IMR-90 (cell line): ENCODE data around the gene MAGI1. TPM values are rescaled to one million over a fixed set of nuclear protein-coding genes. Genes with fewer than 3 reads are reported as not detected.

Experiments used
- ATAC-seq: fragments of 200-7000 bp; cut with Tn5 transposase; 2 replicates; pipeline ENCODE4 v1.9.1; 2020; ENCODE audit warnings: low read depth, mild to moderate bottlenecking, moderate library complexity
- BruUV-seq: library from RNA; stranded (reverse); fragments of 400-500 nt; replicated peaks from 2 replicates; lab custom pipeline; 2021; lab: Mats Ljungman, UMichigan
- CTCF ChIA-PET: fragments of 300-600 bp; formaldehyde crosslinking; extraction: SDS; loops from one replicate; lab custom pipeline; 2021; ENCODE audit warnings: antibody characterized with exemption; lab: Yijun Ruan, JAX
- POLR2A ChIA-PET: fragments of 300-600 bp; sonication (Branson Sonifier 250); formaldehyde crosslinking; loops from one replicate; lab custom pipeline; 2022; ENCODE audit warnings: antibody characterized with exemption; ENCODE audit not compliant: unreplicated experiment; lab: Charles Lee
- DNase-seq: peaks from one replicate; pipeline ENCODE4 v3.0.0; 2013
- H2AFZ ChIP-seq: replicated peaks from 2 replicates; pipeline ENCODE3; 2013; ENCODE audit warnings: low read length, mild to moderate bottlenecking; ENCODE audit not compliant: poor library complexity
- H2AK5ac ChIP-seq: 2 replicates; pipeline ENCODE4 v1.6.1; 2013; ENCODE audit warnings: low read depth, low read length, inconsistent platforms
- H2AK9ac ChIP-seq: replicated peaks from 2 replicates; pipeline ENCODE3; 2013; ENCODE audit warnings: mild to moderate bottlenecking, low read depth, low read length, moderate library complexity; ENCODE audit not compliant: poor library complexity
- H2BK120ac ChIP-seq: 2 replicates; pipeline ENCODE4 v1.6.1; 2013; ENCODE audit warnings: low read depth, low read length, inconsistent platforms
- H2BK15ac ChIP-seq: 3 replicates; pipeline ENCODE4 v1.6.1; 2013; ENCODE audit warnings: low read depth, low read length, inconsistent platforms
- H2BK20ac ChIP-seq: 2 replicates; pipeline ENCODE4 v1.6.1; 2013; ENCODE audit warnings: low read depth, mild to moderate bottlenecking, inconsistent platforms, low read length, moderate library complexity
- H2BK5ac ChIP-seq: 2 replicates; pipeline ENCODE4 v1.6.1; 2013; ENCODE audit warnings: mild to moderate bottlenecking, low read depth, low read length, inconsistent platforms; ENCODE audit not compliant: poor library complexity, severe bottlenecking
- H3K14ac ChIP-seq: replicated peaks from 2 replicates; pipeline ENCODE4 v1.6.1; 2013; ENCODE audit warnings: low read depth, low read length, inconsistent platforms
- H3K18ac ChIP-seq: 2 replicates; pipeline ENCODE4 v1.6.1; 2013; ENCODE audit warnings: low read depth, low read length, control low read depth
- H3K23ac ChIP-seq: 2 replicates; pipeline ENCODE4 v1.6.1; 2013; ENCODE audit warnings: low read depth, low read length, inconsistent platforms
- H3K27ac ChIP-seq: 2 replicates; pipeline ENCODE4 v1.5.1; 2013; ENCODE audit warnings: mild to moderate bottlenecking, control low read depth, low read length; ENCODE audit not compliant: insufficient read depth
- H3K27me3 ChIP-seq: 2 replicates; pipeline ENCODE4 v1.6.1; 2013; ENCODE audit warnings: low read length; ENCODE audit not compliant: control insufficient read depth, insufficient read depth
- H3K36me3 ChIP-seq: 2 replicates; pipeline ENCODE4 v1.6.1; 2013; ENCODE audit warnings: low read length, mixed read lengths; ENCODE audit not compliant: control insufficient read depth, insufficient read depth
- H3K4ac ChIP-seq: 2 replicates; pipeline ENCODE4 v1.6.1; 2013; ENCODE audit warnings: low read depth, low read length, inconsistent platforms
- H3K4me1 ChIP-seq: 2 replicates; pipeline ENCODE4 v1.6.1; 2013; ENCODE audit warnings: low read length, mixed read lengths; ENCODE audit not compliant: control insufficient read depth, insufficient read depth
- H3K4me2 ChIP-seq: 2 replicates; pipeline ENCODE4 v1.6.1; 2013; ENCODE audit warnings: low read depth, mild to moderate bottlenecking, control low read depth, low read length, moderate library complexity
- H3K4me3 ChIP-seq: 2 replicates; pipeline ENCODE4 v1.5.1; 2013; ENCODE audit warnings: low read depth, mild to moderate bottlenecking, control low read depth, low read length, moderate library complexity; ENCODE audit not compliant: insufficient read depth
- H3K56ac ChIP-seq: 2 replicates; pipeline ENCODE4 v1.6.1; 2013; ENCODE audit warnings: low read length, inconsistent platforms; ENCODE audit not compliant: insufficient read depth; ENCODE audit errors: extremely low read depth
- H3K79me1 ChIP-seq, 2 experiments: 2 replicates each; pipeline ENCODE4 v1.6.1; 2013; ENCODE audit warnings: low read length in 2 of 2, inconsistent platforms in 1 of 2, low read depth in 1 of 2
- H3K9ac ChIP-seq: 2 replicates; pipeline ENCODE4 v1.6.1; 2013; ENCODE audit warnings: low read depth, low read length, control low read depth
- H3K9me1 ChIP-seq: 2 replicates; pipeline ENCODE4 v1.6.1; 2013; ENCODE audit warnings: low read length, inconsistent platforms; ENCODE audit not compliant: insufficient read depth
- H3K9me3 ChIP-seq: 2 replicates; pipeline ENCODE4 v1.6.1; 2013; ENCODE audit warnings: low read length; ENCODE audit not compliant: control insufficient read depth, insufficient read depth
- H4K20me1 ChIP-seq: 2 replicates; pipeline ENCODE4 v1.6.1; 2013; ENCODE audit warnings: low read length, inconsistent platforms; ENCODE audit not compliant: insufficient read depth
- H4K5ac ChIP-seq: 2 replicates; pipeline ENCODE4 v1.6.1; 2013; ENCODE audit warnings: mild to moderate bottlenecking, low read depth, low read length, control low read depth
- H4K8ac ChIP-seq, 2 experiments: 2 replicates each; pipeline ENCODE4 v1.6.1; 2013; ENCODE audit warnings: low read depth in 2 of 2, low read length in 2 of 2, control low read depth in 1 of 2, inconsistent platforms in 1 of 2
- H4K91ac ChIP-seq: 2 replicates; pipeline ENCODE4 v1.6.1; 2013; ENCODE audit warnings: low read depth, low read length, inconsistent platforms; ENCODE audit not compliant: insufficient read depth
- BHLHE40 ChIP-seq: fragments of 150-350 bp; IDR thresholded peaks from 2 replicates; pipeline ENCODE4 v1.6.1; 2016; ENCODE audit warnings: mild to moderate bottlenecking, low read depth, low read length
- CEBPB ChIP-seq: IDR thresholded peaks from 2 replicates; pipeline ENCODE4 v1.6.1; 2012; ENCODE audit warnings: low read depth, low read length, improper control_type of control experiment
- CHD1 ChIP-seq: IDR thresholded peaks from 2 replicates; pipeline ENCODE4 v1.6.1; 2012; ENCODE audit warnings: low read depth, low read length, improper control_type of control experiment
- FOS ChIP-seq: fragments of 150-350 bp; IDR thresholded peaks from 2 replicates; pipeline ENCODE4 v1.6.1; 2016; ENCODE audit warnings: low read depth, low read length
- MAFK ChIP-seq: IDR thresholded peaks from 2 replicates; pipeline ENCODE4 v1.6.1; 2012; ENCODE audit warnings: low read depth, low read length, improper control_type of control experiment
- MAZ ChIP-seq: IDR thresholded peaks from 2 replicates; pipeline ENCODE4 v1.6.1; 2012; ENCODE audit warnings: low read depth, mild to moderate bottlenecking, low read length, improper control_type of control experiment, moderate library complexity, borderline replicate concordance
- MXI1 ChIP-seq: IDR thresholded peaks from 2 replicates; pipeline ENCODE4 v1.6.1; 2012; ENCODE audit warnings: low read depth, mild to moderate bottlenecking, low read length, moderate library complexity, borderline replicate concordance
- NFE2L2 ChIP-seq: fragments of 150-350 bp; IDR thresholded peaks from 2 replicates; pipeline ENCODE4 v1.6.1; 2016; ENCODE audit warnings: low read depth, mild to moderate bottlenecking, low read length
- POLR2A ChIP-seq: IDR thresholded peaks from 2 replicates; pipeline ENCODE4 v1.6.1; 2012; ENCODE audit warnings: mild to moderate bottlenecking, low read depth, low read length
- RAD21 ChIP-seq: IDR thresholded peaks from 2 replicates; pipeline ENCODE4 v1.6.1; 2012; ENCODE audit warnings: low read length, improper control_type of control experiment
- RCOR1 ChIP-seq: IDR thresholded peaks from 2 replicates; pipeline ENCODE4 v1.6.1; 2012; ENCODE audit warnings: mild to moderate bottlenecking, low read length, improper control_type of control experiment; ENCODE audit not compliant: insufficient replicate concordance
- RFX5 ChIP-seq: IDR thresholded peaks from 2 replicates; pipeline ENCODE4 v1.8.0; 2012; ENCODE audit warnings: low read depth, mild to moderate bottlenecking, low read length, moderate library complexity
- SMC3 ChIP-seq: fragments of 150-350 bp; IDR thresholded peaks from 2 replicates; pipeline ENCODE4 v1.6.1; 2016; ENCODE audit warnings: low read depth, mild to moderate bottlenecking, antibody characterized with exemption, low read length, moderate library complexity
- WGBS, 2 experiments: methylation state at CpG; one replicate each; pipeline versions ENCODE4 v1.1.5 to v1.1.7; 2013; ENCODE audit warnings: missing lambda C conversion rate in 2 of 2; ENCODE audit not compliant: insufficient read length in 1 of 2; ENCODE audit errors: extremely low coverage in 2 of 2; 5-methylcytosine and 5-hydroxymethylcytosine counted together
- dilution Hi-C: fragments of 300-500 bp; cut with HindIII; formaldehyde crosslinking; loops from one replicate; pipeline ENCODE4 v1.14.3; 2018; ENCODE audit warnings: low sequenced_read_pairs; ENCODE audit not compliant: unreplicated experiment
- in situ Hi-C: fragments of 300-500 bp; cut with MboI; formaldehyde crosslinking; loops from 3 replicates; pipeline ENCODE4 v1.14.3; 2019; ENCODE audit warnings: low sequenced_read_pairs, inconsistent platforms, mixed read lengths
- intact Hi-C: fragments of 100-400 bp; cut with micrococcal nuclease; formaldehyde crosslinking; loops from 2 replicates; pipeline ENCODE4 v1.10.0; 2022
- polyA plus RNA-seq, 3 experiments: library from polyadenylated mRNA; depleted of rRNA; stranded (reverse); fragments of >200 nt; gene quantifications; 2 replicates each; pipeline ENCODE4 v1.2.3, GENCODE V29; 2012; ENCODE audit warnings: low replicate concordance in 1 of 3
- total RNA-seq: library from RNA; depleted of rRNA; stranded (reverse); fragments of >200 nt; gene quantifications from 2 replicates; pipeline ENCODE4 v1.2.3, GENCODE V29; 2012
- TF ChIP-seq, protein P1 (sequence below): fragments of 150-350 bp; IDR thresholded peaks from 2 replicates; pipeline ENCODE4 v1.6.1; 2017; ENCODE audit warnings: mild to moderate bottlenecking, antibody characterized with exemption, low read length, low read depth
- TF ChIP-seq, protein P2 (sequence below): fragments of 150-350 bp; IDR thresholded peaks from 2 replicates; pipeline ENCODE4 v1.6.1; 2016; ENCODE audit warnings: low read depth, mild to moderate bottlenecking, low read length, moderate library complexity, borderline replicate concordance
- TF ChIP-seq, protein P3 (sequence below): conservative IDR thresholded peaks from 2 replicates; pipeline ENCODE4 v1.5.1; 2012; ENCODE audit warnings: mild to moderate bottlenecking, low read depth, low read length, improper control_type of control experiment

The MAGI1 gene
- total and polyA plus RNA-seq, 2 of the 4 experiments (the other 2 are of a cell fraction): 14.5 to 24.2 TPM

DNA sequence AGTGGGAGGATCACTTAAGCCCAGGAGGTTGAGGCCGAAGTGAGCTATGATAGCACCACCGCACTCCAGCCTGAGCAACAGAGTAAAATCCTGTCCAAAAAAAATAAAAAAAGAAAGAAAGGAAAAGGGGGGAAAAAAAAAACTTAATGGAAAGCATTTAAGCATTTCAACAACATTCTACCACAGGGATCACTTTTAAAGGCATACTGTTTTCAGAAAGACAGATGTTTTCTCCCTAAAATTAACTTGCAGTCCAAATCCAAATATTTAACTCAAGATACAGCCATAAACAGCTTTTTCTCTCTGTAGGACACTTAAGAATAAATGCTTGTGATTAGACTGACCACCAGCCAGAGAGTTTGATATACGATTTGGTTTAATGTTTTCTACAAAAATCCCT, 141.0 kb downstream of the MAGI1 start:
- H2AK5ac ChIP-seq: no peak overlapping the region
- no peak overlapping the region for H3K56ac ChIP-seq
- in situ Hi-C loops (no loop called here), intact Hi-C loops (no loop called here), dilution Hi-C loops (no loop called here)
- no peak overlapping the region for H3K23ac ChIP-seq
- H3K4me2 ChIP-seq: no peak overlapping the region
- peaks cover 4% of the 10 kb centered on the region for H3K4me1 ChIP-seq
- no peaks in the 10 kb centered on the region for H3K9me3 ChIP-seq
- H3K18ac ChIP-seq: no peak overlapping the region
- H2AK9ac ChIP-seq: no peak overlapping the region
- no peak overlapping the region for H3K27ac ChIP-seq
- peaks cover 8% of the 10 kb centered on the region; the same call in 1 of the 2 replicates for H4K20me1 ChIP-seq
- H3K27me3 ChIP-seq: no peaks in the 10 kb centered on the region
- peaks cover 8% of the 10 kb centered on the region; the same call in 1 of the 2 replicates for H3K9me1 ChIP-seq
- BruUV-seq: no TSS peak
- H4K91ac ChIP-seq: no peak overlapping the region
- no peak overlapping the region for H2BK5ac ChIP-seq
- WGBS, 2 experiments: no CpG with 5 or more reads among the region's 3 CpGs
- no peak overlapping the region for H2BK120ac ChIP-seq
- DNase-seq: no peak
- no peak overlapping the region for H3K9ac ChIP-seq
- H2AFZ ChIP-seq: no peak overlapping the region
- ChIA-PET CTCF (no interaction called here), POLR2A (no interaction called here)
- H3K14ac ChIP-seq: no peak overlapping the region
- peaks cover 9 to 37% of the 10 kb centered on the region in 2 experiments; a peak in 3 of 4 replicates for H3K79me1 ChIP-seq
- no peaks in the 10 kb centered on the region for H3K36me3 ChIP-seq
- no peak for ATAC-seq
- H4K8ac ChIP-seq: no peak overlapping the region
- no peak overlapping the region for H3K4ac ChIP-seq
- H4K5ac ChIP-seq: no peak overlapping the region
- TF ChIP-seq RAD21: no peak
- no peak for TF ChIP-seq CEBPB
- no peak for TF ChIP-seq POLR2A
- TF ChIP-seq CHD1: no peak
- TF ChIP-seq SMC3: no peak
- no peak for TF ChIP-seq BHLHE40
- no peak for TF ChIP-seq NFE2L2
- TF ChIP-seq, protein P1, sequence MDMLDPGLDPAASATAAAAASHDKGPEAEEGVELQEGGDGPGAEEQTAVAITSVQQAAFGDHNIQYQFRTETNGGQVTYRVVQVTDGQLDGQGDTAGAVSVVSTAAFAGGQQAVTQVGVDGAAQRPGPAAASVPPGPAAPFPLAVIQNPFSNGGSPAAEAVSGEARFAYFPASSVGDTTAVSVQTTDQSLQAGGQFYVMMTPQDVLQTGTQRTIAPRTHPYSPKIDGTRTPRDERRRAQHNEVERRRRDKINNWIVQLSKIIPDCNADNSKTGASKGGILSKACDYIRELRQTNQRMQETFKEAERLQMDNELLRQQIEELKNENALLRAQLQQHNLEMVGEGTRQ: no peak
- TF ChIP-seq FOS: no peak
- TF ChIP-seq RFX5: no peak
- no peak for TF ChIP-seq MXI1
- TF ChIP-seq, protein P2, sequence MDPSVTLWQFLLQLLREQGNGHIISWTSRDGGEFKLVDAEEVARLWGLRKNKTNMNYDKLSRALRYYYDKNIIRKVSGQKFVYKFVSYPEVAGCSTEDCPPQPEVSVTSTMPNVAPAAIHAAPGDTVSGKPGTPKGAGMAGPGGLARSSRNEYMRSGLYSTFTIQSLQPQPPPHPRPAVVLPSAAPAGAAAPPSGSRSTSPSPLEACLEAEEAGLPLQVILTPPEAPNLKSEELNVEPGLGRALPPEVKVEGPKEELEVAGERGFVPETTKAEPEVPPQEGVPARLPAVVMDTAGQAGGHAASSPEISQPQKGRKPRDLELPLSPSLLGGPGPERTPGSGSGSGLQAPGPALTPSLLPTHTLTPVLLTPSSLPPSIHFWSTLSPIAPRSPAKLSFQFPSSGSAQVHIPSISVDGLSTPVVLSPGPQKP: no peak
- no peak for TF ChIP-seq RCOR1
- no peak for TF ChIP-seq MAFK
- TF ChIP-seq, protein P3, sequence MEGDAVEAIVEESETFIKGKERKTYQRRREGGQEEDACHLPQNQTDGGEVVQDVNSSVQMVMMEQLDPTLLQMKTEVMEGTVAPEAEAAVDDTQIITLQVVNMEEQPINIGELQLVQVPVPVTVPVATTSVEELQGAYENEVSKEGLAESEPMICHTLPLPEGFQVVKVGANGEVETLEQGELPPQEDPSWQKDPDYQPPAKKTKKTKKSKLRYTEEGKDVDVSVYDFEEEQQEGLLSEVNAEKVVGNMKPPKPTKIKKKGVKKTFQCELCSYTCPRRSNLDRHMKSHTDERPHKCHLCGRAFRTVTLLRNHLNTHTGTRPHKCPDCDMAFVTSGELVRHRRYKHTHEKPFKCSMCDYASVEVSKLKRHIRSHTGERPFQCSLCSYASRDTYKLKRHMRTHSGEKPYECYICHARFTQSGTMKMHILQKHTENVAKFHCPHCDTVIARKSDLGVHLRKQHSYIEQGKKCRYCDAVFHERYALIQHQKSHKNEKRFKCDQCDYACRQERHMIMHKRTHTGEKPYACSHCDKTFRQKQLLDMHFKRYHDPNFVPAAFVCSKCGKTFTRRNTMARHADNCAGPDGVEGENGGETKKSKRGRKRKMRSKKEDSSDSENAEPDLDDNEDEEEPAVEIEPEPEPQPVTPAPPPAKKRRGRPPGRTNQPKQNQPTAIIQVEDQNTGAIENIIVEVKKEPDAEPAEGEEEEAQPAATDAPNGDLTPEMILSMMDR: no peak
- no peak for TF ChIP-seq MAZ
- H2BK20ac ChIP-seq: no peak overlapping the region
- no peak overlapping the region for H3K4me3 ChIP-seq
- H2BK15ac ChIP-seq: no peak overlapping the region
